Measurements from ENCODE around the gene OR7E24.

DNA sequence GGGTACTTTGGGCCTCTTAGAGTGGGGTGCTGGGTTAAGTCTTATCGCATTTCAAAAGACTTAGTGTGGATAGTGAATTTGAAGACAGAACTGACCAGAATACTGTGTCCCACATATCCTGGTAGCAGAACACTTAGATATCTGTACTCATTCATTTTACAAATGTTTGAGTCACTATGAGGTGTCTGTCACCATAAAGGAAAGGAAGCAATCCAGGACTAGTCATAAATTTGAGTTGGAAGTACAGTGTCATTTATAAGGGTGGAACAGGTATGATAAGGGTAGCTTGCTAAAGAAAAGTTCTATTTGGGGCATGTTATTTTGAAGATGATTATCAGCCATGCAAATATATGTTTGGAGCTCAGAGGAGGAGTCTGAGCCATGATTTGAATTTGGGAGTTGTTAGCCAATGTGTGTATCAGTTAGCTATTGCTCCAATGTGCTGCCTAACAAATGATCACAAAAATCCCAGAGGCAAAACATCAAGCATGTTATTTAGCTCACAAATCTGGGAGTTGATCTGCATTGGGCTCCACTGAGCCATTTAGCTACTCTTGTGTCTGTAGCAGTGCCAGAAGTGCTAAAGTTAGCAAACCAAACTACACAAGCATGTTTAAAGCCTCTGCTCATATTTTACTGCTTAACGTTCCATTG, 38.6 kb downstream of the OR7E24 start:
- TF ChIP-seq POLR2A (IDR thresholded peaks at IDR 0.05), result no peak
- TF ChIP-seq, protein P1, sequence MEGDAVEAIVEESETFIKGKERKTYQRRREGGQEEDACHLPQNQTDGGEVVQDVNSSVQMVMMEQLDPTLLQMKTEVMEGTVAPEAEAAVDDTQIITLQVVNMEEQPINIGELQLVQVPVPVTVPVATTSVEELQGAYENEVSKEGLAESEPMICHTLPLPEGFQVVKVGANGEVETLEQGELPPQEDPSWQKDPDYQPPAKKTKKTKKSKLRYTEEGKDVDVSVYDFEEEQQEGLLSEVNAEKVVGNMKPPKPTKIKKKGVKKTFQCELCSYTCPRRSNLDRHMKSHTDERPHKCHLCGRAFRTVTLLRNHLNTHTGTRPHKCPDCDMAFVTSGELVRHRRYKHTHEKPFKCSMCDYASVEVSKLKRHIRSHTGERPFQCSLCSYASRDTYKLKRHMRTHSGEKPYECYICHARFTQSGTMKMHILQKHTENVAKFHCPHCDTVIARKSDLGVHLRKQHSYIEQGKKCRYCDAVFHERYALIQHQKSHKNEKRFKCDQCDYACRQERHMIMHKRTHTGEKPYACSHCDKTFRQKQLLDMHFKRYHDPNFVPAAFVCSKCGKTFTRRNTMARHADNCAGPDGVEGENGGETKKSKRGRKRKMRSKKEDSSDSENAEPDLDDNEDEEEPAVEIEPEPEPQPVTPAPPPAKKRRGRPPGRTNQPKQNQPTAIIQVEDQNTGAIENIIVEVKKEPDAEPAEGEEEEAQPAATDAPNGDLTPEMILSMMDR (IDR thresholded peaks at IDR 0.05 in 4 of 5, conservative IDR thresholded peaks at IDR 0.05 in 1 of 5), result no peak
